Ovary (tissue), 9 donors: Measurements from ENCODE around the gene GNPAT. TPM values are rescaled to one million over a fixed set of nuclear protein-coding genes. Genes with fewer than 3 reads are reported as not detected.

ENCODE experiments used
- DNase-seq, 5 donors: peaks; one replicate each; pipeline ENCODE4 v3.0.0-alpha.2; 2019 to 2020
- H3K27ac ChIP-seq, 2 donors: fragments of 200-600 bp; one replicate each; pipeline versions ENCODE4 v1.5.1 to v1.8.0; 2019 to 2022
- H3K27me3 ChIP-seq: fragments of 200-600 bp; one replicate; pipeline ENCODE4 v1.8.0; 2022
- H3K36me3 ChIP-seq: fragments of 200-600 bp; sonication (generic); one replicate; pipeline ENCODE4 v1.5.1; 2019
- H3K4me1 ChIP-seq: one replicate; pipeline ENCODE4 v1.8.1; 2013; ENCODE audit warnings: mild to moderate bottlenecking, moderate library complexity; ENCODE audit not compliant: insufficient read depth
- H3K4me3 ChIP-seq: fragments of 200-600 bp; sonication (generic); one replicate; pipeline ENCODE4 v1.5.1; 2017
- H3K9me3 ChIP-seq, 2 donors: fragments of 200-600 bp in 1 of 2; sonication (generic) in 1 of 2; one replicate each; pipeline versions ENCODE4 v1.5.1 to v1.8.1; 2013 to 2019; ENCODE audit warnings: mild to moderate bottlenecking in 1 of 2, moderate library complexity in 1 of 2
- CTCF ChIP-seq, 3 donors: fragments of 450-650 bp in 2 of 3; fragments of 200-600 bp in 1 of 3; IDR thresholded peaks; one replicate each; pipeline versions ENCODE4 v1.5.1 to v1.8.0; 2016 to 2022; ENCODE audit warnings: antibody characterized with exemption in 3 of 3, mild to moderate bottlenecking in 1 of 3
- EP300 ChIP-seq: sonication (generic); formaldehyde crosslinking; IDR thresholded peaks from one replicate; pipeline ENCODE4 v1.6.1; 2017; ENCODE audit warnings: antibody characterized with exemption
- POLR2A ChIP-seq: fragments of 450-650 bp; IDR thresholded peaks from one replicate; pipeline ENCODE4 v1.6.1; 2017; ENCODE audit warnings: antibody characterized with exemption, mild to moderate bottlenecking, moderate library complexity
- WGBS, 3 donors: extraction: QIAGEN DNeasy Blood & Tissue Kit in 1 of 3; methylation state at CpG; one replicate each; pipeline versions ENCODE4 v1.1.5 to v1.1.7; 2013 to 2017; 5-methylcytosine and 5-hydroxymethylcytosine counted together
- intact Hi-C, 4 donors: fragments of 100-400 bp; cut with DNase I; formaldehyde crosslinking; loops; one replicate each; pipeline versions ENCODE4 v1.11.0 to v1.15.1; 2022 to 2023
- polyA plus RNA-seq, 2 donors: library from polyadenylated mRNA; stranded (reverse); fragments of 200-250 nt in 1 of 2; fragments of 350-450 nt in 1 of 2; fragmentation: Illumina TruSeq in 1 of 2; extraction: RNeasy Lipid Tissue Mini Kit (QIAGEN cat#74804) in 1 of 2; gene quantifications; one replicate each; pipeline ENCODE4 v1.2.3, GENCODE V29; 2013 to 2014
- total RNA-seq, 7 donors: library from RNA; depleted of rRNA in 2 of 7; stranded (reverse); fragments of >200 nt in 2 of 7; fragmentation: NEBNext Ultra II Directional in 3 of 7; extraction: Animal tissue kit (Norgen Biotek cat#: 25700) in 3 of 7; gene quantifications; one replicate each; pipeline versions ENCODE4 v1.1.0 to v1.2.4, GENCODE V29; 2016 to 2023
- donor health status: DM: no; HTN: no; CAD: no; lungs with moderate emphysema.
- donor health status: DM: no; HTN: no; CAD: no.
- donor health status: Bipolar disorder and iron deficiency.
- donor health status: DM: yes; HTN: yes; CAD: no.
- donor health status: DM: no; HTN: no; CAD: no.
- donor health status: DM: yes; HTN: yes; CAD: no.

The GNPAT gene
- total and polyA plus RNA-seq, 9 donors = 22.5 to 35.3 (median 30.2) TPM

- H3K27me3 ChIP-seq = no peaks in the 10 kb centered on the region
- H3K27ac ChIP-seq = no peak overlapping the region
- H3K4me3 ChIP-seq = no peak overlapping the region
- intact Hi-C loops = loop anchor here in 1 of 4 donors (5.0 kb wide), 1 partner anchor 173 kb away; no protein-coding TSS in a partner anchor
- H3K4me1 ChIP-seq = no peaks in the 10 kb centered on the region
- no peak for TF ChIP-seq EP300
- TF ChIP-seq CTCF (IDR thresholded peaks at IDR 0.05) = no peak
- TF ChIP-seq POLR2A = no peak
- no peak for DNase-seq
- H3K9me3 ChIP-seq = no peaks in the 10 kb centered on the region
- H3K36me3 ChIP-seq = no peaks in the 10 kb centered on the region
- WGBS, 3 donors = 87 to 92% (median 88%) methylated on average over 7 of the region's 7 CpGs
These were observed 38.7 kb downstream of the GNPAT start for GRCh38 chr1:231279683-231280082.

- no peak overlapping the region for H3K27ac ChIP-seq
- intact Hi-C loops = no loop called here
- TF ChIP-seq EP300 = no peak
- no peak for TF ChIP-seq CTCF (IDR thresholded peaks at IDR 0.05)
- TF ChIP-seq POLR2A = no peak
- DNase-seq = no peak
- H3K36me3 ChIP-seq = no peaks in the 10 kb centered on the region
- WGBS, 3 donors = 94 to 97% (median 94%) methylated on average over 6 of the region's 6 CpGs
- no peaks in the 10 kb centered on the region for H3K4me1 ChIP-seq
- H3K27me3 ChIP-seq = no peaks in the 10 kb centered on the region
- H3K4me3 ChIP-seq = no peak overlapping the region
- no peaks in the 10 kb centered on the region for H3K9me3 ChIP-seq
These were observed 43.4 kb downstream of the GNPAT start for GRCh38 chr1:231284441-231284840.

GRCh38 chr1:231286603-231287002 is 45.6 kb downstream of the GNPAT start:
- no peaks in the 10 kb centered on the region for H3K9me3 ChIP-seq
- TF ChIP-seq POLR2A (no peak), CTCF (IDR thresholded peaks at IDR 0.05) (no peak), EP300 (no peak)
- 96 to 99% (median 96%) methylated on average over 6 of the region's 6 CpGs for WGBS, 3 donors
- no peaks in the 10 kb centered on the region for H3K36me3 ChIP-seq
- H3K27me3 ChIP-seq = no peaks in the 10 kb centered on the region
- DNase-seq = no peak
- H3K27ac ChIP-seq = no peak overlapping the region
- intact Hi-C loops = no loop called here
- no peaks in the 10 kb centered on the region for H3K4me1 ChIP-seq
- H3K4me3 ChIP-seq = no peak overlapping the region

- H3K27ac ChIP-seq = no peak overlapping the region
- H3K4me3 ChIP-seq = no peak overlapping the region
- intact Hi-C loops = no loop called here
- 91 to 94% (median 91%) methylated on average over 4 of the region's 4 CpGs for WGBS, 3 donors
- DNase-seq = no peak
- no peaks in the 10 kb centered on the region for H3K9me3 ChIP-seq
- H3K4me1 ChIP-seq = no peaks in the 10 kb centered on the region
- no peaks in the 10 kb centered on the region for H3K27me3 ChIP-seq
- H3K36me3 ChIP-seq = no peaks in the 10 kb centered on the region
- TF ChIP-seq EP300 = no peak
- TF ChIP-seq POLR2A = no peak
- no peak for TF ChIP-seq CTCF (IDR thresholded peaks at IDR 0.05)
These were observed 54.9 kb downstream of the GNPAT start for GRCh38 chr1:231295938-231296337.
